NCI-H1417 (cell line): ENCODE results near the gene BICD2.

ENCODE experiments used
- DNase-seq, 3 experiments: peaks; one replicate each; lab custom pipeline; 2025; lab: John Stamatoyannopoulos, UW

The BICD2 gene

GRCh38 chr9:92727716-92728700 is 36.6 kb downstream of the BICD2 start:
- DNase-seq, result no peak

DNA sequence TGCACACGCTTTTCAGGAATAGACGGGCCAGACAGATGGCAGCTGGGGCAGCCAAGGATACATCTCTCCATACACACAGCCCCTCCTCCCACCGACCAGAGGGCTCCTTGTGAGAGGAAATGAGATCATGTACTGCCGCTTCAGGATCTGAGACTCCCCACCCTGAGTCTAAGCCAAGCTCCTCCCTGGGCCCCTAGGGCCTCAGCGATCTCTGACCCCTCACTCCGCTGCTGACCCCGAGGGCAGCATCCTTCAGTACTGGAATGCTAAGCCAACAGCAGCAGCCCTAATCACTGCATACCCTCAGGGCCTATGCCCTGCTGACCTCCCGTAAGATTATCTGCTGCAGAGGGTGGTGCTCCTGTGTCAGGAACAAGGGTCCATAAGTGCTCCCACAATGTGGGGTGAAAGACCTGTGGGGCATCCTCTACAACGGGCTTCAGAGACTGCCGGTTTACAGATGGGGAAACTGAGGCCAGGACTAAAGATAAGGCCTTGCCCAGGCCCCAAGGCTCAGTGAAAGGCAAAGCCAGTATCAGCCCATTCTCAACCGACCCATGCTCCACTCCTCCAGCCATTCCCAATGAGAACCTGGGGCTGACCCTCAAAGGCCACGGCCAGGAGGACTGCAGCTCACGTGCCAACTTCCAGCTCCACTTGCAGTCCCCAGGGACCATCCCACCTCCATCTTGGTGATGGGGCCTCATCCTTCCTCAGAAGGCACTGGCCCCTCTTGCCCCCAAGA is 37.5 kb downstream of the BICD2 start:
- DNase-seq, result no peak

GRCh38 chr9:92726348-92726747 is 38.3 kb downstream of the BICD2 start:
- DNase-seq, result no peak

- no peak for DNase-seq
Measured at GRCh38 chr9:92725766-92726165, 38.9 kb downstream of the BICD2 start.

- DNase-seq, result no peak
Measured at GRCh38 chr9:92725266-92725545, 39.4 kb downstream of the BICD2 start.

DNA sequence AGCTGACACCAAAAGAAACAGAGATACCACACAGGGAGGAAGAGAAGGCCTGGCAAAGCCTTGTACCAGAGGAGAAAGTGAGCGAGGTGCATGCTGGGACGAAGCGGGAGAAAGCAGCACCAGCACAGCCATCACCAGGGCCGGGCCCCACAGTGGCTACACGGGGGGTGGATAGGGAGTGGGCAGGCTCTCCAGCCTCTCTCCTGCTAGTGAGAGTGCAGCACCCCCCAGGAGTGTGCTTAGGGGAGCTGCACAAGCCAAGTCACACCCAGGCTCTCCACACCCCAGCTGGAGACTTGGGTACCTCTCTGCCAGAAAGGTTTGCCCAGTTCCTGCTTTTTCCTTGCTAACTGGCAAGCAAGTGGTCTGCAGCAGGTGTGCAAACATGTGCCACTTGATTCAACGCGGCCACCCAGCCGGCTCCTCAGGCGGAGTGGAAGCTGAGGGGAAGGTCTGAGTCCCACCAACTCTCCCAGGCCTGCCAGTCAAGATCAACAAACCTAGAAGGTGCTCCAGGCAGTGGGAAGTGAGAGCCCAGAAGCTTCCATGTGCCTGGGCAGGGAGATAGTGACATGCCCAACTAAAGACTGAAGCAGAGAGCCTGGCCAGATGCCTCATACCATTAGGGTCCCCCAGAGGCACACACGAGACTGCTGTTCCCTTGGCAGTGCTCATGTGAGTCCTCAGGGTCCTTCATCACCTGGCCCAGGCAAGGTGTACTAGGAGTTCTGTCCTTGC is 39.9 kb downstream of the BICD2 start:
- peak in 2 of 3 experiments; percentile 4 to 48 for DNase-seq

DNA sequence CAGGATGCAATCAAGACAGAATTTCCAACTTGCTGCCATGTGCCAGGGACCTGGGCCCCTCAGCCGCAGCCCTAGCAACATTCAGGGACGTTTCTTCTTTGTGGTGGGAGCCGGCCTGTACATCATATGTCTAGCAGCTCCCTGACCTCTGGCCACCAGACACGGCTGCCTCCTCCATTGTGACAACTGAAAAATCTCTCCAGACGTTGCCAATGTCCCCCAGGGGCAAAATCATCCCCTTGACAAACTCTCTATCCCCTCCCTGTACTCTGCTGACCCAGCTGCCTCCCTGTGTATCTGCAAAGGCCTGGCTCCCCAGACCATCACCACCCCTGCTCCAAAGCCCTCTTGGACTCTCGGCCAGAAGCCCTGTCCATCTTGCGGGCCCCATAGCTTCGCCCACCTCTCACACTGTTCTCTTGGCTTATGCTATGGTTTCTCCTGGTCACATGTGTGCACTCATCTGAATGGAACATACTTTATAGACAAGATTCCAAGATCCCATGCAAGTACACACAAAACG is 40.8 kb downstream of the BICD2 start:
- DNase-seq, result no peak

DNA sequence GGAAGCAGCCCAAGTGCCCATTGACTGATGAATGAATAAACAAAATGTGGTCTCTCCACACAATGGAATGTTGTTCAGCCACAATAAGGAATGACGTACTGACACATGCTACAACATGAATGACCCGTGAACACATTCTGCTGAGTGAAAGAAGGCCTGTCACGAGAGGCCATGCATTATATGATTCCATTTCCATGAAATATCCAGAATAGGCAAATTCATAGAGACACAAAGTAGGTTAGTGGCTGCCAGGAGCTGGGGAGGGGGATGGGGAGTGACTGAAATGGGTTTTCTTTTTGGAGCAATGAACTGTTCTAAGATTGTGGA is 41.4 kb downstream of the BICD2 start:
- no peak for DNase-seq

- DNase-seq, result no peak
Measured at GRCh38 chr9:92722386-92723298, 42.0 kb downstream of the BICD2 start.

DNA sequence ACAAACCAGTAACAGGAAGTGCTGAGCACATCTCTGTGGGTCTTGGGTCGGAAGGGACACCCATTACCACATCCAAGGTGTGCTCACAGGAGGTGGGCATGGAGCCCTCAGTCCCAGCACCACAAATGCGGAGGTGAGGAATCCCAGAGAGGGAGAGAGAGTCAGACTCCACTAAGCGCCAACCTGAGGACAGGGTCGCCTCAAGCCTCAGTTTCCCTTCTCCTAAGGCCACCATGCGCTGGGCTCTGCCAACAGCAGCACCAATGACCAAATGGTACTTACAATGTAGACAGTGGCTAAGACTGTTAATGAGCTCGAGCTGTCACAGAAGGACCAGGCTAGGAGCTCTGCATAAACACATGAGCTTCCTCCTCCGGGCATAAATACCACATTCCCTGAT is 43.1 kb downstream of the BICD2 start:
- DNase-seq, result no peak

DNA sequence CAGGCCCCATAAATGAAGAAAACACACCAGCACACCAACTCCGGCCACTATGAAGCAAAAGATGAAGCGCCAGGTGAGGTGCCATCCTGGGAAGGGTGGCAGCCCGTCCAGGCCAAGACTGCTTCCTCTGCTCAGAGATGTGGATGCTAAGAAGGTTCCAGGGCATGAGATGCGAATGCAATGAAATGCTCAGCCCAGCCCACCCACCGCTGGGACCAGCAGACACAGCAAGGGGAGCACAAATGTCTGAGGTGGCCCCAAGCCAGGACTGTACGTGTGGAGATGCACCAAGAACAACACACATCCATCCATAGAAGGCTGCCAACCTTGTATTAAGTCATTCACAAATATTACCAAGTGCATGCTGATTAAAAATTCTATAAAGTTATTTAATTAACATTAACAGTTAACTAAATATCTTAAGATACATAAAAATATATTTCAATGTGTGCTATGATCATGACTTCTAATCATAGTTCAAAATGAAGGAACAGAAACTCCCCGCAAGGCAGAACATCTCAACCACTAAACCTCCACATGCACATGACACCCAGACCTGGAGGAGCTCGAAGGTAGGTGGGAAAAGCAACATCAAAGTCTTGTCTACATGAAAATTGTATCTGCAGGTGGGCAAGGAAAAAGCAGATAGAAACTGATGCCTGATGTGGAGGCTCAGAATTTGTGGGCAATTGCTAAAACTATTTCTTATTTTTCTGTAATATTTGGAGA is 43.7 kb downstream of the BICD2 start:
- DNase-seq, result no peak

DNA sequence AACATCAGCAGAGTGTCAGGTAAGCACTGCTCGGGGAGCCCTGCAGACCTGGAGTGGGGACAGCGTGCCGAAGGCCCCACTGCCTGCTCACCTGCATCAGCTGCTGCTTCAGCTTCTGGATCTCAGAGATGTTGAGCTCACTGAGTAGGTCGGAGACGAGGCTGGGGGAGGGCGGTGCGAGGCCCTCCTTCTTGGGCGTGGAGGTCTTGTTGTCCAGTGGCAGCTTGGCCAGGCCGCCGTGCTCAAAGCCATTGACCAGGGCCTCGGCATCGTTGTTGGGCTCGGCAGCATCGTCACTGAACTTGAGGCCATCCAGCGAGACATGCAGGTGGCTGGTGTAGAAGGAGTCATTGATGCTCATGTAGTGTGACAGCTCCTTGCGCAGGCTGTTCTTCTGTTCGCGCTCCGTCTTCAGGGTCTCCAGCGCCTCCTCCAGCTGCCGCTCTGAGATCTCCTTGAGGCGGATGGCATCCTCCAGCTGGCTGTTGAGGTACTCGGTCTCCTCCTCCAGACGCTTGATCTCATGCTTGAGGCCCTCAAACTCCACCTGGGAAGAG is 44.3 kb downstream of the BICD2 start:
- no peak for DNase-seq

- no peak for DNase-seq
Measured at GRCh38 chr9:92719028-92719647, 45.5 kb downstream of the BICD2 start.

- DNase-seq, result no peak
Measured at GRCh38 chr9:92718086-92719001, 46.3 kb downstream of the BICD2 start.

DNA sequence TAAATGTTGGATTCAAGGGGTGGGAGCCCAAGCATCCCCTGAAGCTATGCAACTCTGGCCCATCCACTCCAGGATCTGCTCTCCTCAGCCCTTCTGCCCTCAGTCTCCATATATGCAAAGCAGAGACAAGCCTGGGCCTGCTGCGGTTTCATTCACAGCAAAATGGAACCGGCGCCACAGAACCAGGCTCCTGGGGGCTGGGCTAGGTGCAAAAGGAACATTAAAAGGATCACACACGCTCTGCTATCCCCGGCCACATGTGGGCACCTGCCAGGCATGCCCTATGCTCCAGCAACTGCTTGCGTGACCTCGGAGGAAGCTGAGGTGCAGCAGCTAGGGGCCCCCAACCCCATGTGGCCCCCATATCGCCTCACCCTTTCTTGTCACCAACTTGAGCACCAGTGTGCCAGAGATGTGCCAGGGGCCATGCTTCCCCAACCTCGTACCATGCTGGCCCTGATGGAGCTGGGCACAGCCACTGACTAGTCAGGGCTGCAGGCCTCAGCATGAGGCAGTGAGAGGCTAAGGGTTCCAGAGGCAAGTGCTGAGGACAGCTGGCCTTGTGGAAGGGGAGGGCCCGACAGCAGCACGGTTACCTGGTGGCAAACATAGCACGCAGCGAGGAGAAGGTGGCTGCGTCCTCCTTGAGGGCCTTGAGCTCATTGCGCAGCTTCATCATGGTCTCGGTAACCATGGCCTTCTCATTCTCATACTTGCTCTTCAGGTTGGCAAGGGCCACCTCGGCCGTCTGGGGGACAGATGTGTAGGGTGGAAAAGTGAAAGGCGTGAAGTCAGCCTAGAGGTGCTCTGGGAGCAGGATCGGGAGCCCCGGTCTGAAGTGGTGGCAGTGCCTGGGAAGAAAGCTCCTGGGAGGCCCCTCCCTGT is 47.2 kb downstream of the BICD2 start:
- no peak for DNase-seq

- peak; percentile 49 to 75 (median 50) for DNase-seq
Measured at GRCh38 chr9:92716557-92716956, 48.1 kb downstream of the BICD2 start.

DNA sequence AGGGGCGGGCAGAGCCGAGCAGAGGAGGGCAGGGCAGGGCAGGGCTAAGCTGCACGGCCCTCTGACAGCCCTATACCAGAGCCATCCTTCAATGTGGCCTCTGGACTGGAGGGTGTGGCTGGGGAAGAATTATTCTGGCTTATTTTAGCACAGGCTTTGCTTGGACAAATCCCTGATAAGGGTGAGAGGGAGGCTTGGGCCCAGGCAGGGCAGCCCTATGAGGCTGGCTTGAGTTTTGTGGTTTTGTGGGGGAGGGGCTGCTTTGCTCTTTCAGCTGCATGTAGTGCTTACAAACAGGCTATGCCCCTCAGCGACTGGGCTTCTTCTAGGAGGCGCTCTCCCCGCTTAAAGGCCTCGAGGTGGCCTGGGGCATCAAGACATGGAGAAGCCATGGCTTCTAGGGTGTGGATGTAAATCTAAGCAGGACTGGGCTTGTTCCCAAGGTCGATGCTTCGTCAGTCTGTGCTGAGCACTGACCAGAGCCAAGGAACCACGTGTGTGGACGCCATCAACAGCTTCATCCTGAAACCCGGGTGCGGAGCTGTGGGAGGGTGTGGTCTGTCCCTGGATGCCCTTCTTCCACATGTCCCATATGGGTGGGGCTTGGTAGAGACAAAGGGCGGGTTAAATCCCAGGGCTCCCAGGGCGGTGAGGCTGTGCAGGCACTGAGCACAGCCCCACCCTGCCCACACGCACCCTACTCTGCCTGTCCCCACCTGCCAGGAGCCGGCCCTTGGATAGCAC is 49.0 kb downstream of the BICD2 start:
- DNase-seq, result no peak
